ENCODE results near the gene SLC39A10.

DNA sequence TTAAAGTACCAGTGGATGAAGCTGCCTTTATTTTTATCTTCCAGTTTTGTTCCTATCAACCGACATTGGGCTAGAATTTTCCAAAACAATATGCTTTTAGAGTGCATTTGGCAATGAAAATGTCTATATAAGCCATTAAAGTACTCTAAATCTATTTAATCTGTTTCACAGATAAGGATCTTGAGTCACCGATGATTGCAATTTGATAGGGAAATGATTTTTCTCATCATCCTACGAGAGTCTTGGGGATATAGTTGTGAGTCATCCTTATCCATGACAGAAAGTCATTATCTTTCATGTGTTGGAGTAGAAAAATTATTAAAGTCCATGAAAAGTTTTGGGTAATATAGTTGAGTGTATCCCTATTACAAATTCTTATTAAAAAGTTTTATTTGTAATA, 26.1 kb downstream of the SLC39A10 start:
- TF ChIP-seq, protein P1, sequence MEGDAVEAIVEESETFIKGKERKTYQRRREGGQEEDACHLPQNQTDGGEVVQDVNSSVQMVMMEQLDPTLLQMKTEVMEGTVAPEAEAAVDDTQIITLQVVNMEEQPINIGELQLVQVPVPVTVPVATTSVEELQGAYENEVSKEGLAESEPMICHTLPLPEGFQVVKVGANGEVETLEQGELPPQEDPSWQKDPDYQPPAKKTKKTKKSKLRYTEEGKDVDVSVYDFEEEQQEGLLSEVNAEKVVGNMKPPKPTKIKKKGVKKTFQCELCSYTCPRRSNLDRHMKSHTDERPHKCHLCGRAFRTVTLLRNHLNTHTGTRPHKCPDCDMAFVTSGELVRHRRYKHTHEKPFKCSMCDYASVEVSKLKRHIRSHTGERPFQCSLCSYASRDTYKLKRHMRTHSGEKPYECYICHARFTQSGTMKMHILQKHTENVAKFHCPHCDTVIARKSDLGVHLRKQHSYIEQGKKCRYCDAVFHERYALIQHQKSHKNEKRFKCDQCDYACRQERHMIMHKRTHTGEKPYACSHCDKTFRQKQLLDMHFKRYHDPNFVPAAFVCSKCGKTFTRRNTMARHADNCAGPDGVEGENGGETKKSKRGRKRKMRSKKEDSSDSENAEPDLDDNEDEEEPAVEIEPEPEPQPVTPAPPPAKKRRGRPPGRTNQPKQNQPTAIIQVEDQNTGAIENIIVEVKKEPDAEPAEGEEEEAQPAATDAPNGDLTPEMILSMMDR (IDR thresholded peaks at IDR 0.05), result no peak
- TF ChIP-seq EP300 (IDR thresholded peaks at IDR 0.05; ENCODE audit: low read depth) (no peak), POLR2A (IDR thresholded peaks at IDR 0.05) (no peak), POLR2AphosphoS5 (IDR thresholded peaks at IDR 0.05) (no peak)
